HK-2 (cell line): ENCODE measurements around the gene BAIAP2L1.

Experiments
- DNase-seq: peaks from one replicate; pipeline ENCODE4 v3.0.0-alpha.2; 2018; ENCODE audit not compliant: unreplicated experiment

The BAIAP2L1 gene

DNA sequence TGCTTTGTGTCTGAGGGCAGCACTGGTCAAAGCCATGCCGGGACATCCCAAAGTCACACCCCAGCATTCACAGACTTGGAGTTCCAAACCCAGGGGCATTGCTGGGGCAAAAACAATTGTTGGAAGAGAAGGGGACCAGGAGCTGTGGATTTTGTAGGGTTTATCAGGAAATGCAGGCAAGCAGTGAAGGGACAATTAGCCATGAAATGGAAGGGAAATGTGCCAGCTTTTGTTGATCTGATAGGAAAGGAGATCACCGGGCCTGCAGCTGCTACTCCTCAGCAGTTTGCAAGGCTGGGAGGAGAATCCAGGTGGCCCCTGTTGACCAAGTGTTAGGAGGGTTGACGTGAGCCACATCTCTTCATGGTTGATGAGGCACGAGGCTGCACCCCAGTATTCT, 122.0 kb downstream of the BAIAP2L1 start:
- no peak for DNase-seq

DNA sequence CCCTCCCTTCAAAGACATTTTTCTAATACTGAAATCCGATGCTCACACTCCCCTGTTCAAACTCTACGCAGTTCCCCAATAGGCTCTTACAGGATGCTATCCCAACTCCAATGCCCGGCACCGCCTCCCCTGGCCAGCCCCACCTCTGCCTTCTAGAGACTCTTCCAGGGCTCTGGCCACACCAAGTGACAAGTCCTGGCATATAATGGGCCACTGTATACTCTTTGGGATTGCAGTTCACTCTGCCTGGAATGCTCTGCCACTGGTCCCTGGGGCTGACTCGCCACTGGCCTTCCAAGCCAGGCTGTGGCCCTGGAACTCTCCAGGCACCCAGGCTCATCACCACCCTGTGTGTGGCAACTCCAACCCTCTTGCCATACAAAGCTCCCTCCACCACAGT, 122.5 kb downstream of the BAIAP2L1 start:
- no peak for DNase-seq

DNA sequence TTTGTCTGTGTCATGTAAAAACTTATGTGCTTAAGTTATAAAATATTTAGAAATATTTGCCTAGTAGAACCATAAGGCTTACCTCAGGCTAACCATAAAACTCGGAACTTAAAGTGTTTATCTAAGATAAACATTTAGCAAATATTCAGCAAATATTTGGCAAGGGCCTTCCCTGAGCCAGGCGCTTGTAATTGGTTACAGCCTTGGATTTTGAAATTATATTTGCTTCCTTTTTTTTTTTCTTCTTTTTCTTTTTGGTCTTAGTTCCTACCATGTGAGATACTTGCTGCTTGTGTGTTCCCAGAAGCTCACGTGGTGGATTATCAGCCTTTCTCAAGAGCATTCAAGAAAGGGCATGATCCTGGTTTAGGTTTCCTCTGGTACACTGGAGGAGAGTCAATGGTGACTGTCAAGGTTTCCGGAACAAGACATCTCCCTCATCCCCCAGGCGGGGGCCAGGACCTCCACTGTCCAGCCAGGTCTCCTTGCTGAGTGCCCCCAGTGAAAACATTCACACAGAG, 124.6 kb downstream of the BAIAP2L1 start:
- DNase-seq: no peak

DNA sequence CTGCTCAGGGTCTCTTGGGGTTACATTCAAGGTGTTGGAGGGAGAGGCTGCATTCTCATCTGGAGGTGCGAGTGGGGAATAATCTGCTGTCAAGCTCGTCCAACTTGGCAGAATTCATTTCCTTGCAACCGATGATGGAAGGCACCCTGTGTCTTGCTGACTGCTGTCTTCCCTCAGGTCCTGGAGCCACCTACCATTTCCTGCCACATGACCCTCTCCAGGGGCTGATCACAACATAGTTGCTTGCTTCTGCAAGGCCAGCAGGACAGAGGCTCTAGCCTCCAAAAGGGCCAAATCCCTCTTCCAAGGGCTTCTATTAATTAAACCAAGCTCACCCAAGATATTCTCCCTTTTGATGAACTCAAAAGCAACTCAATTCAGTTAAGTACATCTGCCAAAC, 133.6 kb downstream of the BAIAP2L1 start:
- DNase-seq: no peak

DNA sequence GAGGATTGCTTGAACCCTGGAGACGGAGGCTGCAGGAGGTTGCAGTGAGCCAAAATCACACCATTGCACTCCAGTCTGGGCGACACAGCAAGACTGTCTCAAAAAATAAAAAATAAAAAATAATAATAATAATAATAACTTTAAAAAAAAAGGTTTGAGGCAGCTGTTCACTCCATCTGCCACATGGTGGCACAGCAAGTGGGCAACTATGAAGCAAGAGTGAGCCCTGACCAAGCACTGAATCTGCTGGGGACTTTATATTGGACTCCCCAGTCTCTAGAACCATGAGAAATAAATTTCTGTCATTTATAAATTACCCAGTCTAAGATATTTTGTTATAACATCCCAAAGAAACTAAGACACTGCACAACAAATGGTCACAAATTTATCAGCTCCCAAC, 134.1 kb downstream of the BAIAP2L1 start:
- no peak for DNase-seq

DNA sequence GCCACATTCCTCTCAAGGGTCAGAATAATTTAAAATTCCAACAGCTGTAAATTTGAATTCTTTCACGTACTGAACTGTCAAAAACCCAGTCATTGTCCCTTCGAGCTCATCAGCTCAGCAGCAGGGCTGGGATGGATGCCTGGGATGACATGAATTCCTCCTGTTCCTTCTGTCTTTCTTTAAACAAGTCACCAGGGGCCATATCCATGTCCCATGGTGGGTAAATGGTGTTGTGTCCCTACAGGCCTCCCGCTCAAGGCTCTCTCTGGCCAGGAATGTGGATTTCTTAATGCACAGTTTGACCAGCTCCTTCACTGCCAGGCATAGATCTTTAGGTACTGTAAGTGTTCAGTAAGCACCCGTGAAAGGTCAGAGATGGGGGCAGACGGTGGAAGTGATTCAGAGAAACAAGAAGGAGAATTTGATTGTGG, 135.0 kb downstream of the BAIAP2L1 start:
- no peak for DNase-seq

DNA sequence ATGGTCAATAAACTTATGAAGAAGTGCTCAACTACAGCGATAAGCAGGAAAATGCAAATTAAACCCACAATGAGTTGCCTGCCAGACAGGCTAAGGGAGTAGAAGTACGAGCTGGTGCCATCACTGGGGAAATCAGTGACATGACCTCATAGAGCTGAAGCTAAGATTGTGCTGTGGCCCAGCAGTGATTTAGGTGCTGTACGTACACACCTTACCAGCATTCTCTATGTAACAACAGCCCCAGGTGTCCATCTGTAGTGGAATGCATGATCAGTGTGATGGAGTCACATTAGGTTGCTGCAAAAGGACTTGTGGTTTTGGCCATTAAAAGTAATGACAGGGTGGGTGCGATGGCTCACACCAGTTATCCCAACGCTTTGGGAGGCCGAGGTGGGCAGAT, 143.2 kb downstream of the BAIAP2L1 start:
- DNase-seq: no peak

DNA sequence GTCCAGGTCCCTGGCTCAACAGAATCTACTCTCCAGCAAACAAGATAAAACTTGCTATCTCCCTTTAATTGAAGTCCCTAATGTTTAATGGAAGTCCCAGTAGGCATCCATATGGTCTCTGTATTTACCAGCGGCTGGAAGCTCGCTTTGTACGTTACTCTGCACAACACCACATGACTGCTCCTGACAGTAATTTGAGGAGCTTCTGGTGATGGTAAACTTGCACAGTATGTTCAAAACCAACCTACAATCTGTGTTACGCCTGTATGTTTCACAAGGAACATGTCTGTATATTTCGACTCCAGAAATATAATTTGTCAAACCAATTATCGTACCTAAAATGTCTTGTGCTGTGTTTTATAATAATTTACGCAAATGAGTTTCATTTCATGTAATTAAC, 144.5 kb downstream of the BAIAP2L1 start:
- no peak for DNase-seq

DNA sequence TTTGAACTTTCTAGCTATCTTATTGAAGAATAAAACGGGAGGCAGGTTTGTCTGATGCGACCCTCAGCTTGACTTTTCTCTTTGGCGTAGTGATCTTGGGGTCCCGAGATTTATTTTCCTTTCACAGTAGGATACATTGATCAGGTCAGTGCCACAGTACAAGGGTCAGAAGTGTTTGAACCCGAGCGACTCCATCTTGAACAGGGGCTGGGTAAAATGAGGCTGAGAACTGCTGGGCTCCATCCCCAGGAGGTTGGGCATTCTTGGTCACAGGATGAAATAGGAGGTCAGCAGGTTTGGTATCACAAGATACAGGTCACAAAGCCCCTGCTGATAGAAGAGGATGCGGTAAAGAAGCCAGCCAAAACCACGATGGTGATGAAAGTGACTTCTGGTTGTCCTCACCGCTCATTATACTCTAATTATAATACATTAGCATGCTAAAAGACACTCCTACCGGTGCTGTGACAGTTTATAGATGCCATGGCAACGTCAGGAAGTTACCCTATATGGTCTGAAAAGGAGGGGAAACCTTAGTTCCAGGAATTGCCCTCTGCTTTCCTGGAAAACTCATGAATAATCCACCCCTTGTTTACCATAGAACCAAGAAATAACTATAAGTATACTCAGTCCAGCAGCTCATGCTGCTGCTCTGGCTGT, 145.8 kb downstream of the BAIAP2L1 start:
- DNase-seq: no peak

DNA sequence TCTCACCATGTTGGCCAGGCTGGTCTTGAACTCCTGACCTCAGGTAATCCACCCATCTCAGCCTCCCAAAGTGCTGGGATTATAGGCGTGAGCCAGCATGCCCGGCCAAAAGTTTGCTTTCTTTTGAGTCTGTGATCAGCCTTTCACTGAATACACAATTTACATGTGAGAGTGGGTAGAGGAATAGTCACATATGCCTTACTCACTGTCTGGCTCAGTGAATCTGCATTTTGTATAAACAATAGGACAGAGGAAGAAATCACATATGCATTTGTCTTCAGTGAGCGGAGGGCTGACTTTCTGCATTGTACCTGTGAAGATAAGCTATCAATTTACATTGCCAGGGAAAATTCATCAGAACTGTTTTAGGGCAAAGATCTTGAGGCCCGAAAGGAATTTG, 146.4 kb downstream of the BAIAP2L1 start:
- no peak for DNase-seq

DNA sequence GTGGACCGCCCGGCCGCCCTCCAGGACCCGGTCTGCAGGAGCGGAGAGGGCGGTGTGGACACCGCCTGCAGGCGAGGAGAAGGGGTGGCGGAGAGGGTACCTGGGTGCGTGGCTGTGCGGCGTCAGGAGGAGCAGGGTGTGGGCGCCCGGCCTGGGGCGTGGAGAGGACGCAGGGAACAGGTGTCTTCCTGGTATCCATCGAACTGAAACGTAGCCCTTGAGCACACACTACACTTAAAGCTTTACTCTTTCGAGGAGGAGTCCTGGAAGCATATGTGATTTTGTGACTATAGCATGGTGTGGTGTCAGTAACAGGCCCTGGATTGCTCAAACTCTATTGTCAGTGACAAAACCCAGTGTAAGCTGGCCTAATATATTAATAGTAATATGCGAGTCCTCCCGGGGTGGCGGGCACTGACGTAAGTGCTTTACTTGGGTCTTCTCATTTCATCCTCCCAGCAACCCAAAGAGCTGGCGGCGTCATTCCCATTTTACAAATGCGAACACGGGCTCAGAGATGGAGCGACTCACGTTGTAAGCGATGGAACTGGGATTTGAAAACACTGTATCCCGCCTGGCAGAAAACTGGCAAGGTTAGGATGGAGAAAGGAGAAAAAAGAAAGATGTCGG, 148.3 kb downstream of the BAIAP2L1 start:
- no peak for DNase-seq

DNA sequence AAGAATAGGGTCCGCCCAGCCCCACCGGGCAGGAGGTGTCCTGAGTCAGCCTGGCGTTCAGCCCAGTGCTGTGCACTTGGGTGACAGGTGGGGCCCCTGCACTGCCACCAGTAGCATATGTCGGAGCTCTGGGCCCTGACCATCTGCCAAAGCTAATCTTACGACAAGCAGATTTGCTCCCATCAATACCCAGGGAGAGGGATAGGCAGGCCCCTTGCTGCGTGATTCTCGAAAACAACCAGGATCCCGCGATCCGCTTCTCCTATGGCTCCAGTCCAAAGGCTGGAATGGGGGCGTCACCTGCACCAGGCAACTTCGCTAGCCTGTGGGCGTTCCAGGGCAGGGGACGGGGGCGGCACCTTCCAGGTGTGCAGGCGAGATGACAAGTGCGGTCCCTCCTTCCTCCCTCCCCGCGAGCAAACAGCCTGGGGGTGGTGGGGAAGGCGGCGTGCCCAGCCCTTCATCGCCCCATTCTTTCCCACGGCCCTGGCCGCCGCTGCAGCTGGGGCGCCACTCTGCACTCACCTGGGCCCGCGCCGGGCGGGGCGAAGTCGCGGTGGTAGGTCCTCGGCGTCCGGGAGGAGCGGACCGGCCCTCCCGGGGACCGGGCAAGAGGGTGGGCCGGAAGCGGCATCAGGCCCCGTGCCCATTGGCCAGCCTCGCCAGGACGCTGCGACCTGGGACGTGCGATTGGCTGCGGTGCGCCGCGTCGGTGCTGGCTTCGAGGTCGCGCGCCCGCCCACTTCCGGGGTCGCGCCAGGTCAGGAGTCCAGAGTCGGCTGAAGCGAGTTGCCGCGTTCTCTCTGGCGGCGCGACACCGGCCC, 149.1 kb downstream of the BAIAP2L1 start, which contains the start of gene TECPR1:
Gene TECPR1, minus strand, starts transcription at position 632 of the 824 bp plus-strand sequence. CDS start 6,086 bp downstream, outside the sequence.
- DNase-seq: peak; percentile 93

DNA sequence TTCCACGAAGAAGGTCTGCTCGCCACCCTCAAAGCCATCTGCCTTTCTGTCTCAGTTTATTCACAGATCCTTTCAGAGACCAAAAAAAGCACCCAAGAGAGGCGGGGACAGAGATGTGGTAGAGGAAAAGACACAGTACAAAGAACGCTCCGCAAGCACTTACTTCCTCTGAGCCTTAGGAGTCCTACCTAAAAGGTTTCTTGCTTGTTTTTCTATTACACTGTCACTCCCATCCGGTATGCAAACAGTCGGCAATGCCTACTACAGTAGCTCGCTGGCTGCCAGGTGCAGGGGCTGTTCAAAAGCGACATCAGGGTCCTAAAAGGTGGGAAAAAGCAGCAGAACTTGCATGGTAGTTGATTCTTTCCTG, 149.7 kb downstream of the BAIAP2L1 start:
- no peak for DNase-seq

DNA sequence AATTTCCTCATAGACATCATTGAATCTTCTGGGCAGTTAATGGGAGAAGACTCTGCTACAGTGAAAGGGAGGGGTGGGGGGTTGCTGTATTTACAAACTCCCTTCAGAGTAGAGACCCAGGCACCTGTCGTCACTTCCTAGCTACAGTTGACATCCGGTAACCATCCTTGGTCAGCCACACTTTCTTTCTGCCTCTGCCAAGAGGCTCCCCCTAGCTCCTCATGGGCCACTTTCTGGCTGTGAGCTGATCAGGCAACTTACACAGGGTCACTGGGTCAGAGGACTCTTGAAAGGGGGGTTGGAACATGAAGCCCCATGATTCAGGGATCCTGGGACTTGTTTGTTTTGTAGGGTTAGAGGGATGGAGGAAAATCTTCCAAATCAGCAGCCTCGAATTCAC, 150.1 kb downstream of the BAIAP2L1 start:
- no peak for DNase-seq

DNA sequence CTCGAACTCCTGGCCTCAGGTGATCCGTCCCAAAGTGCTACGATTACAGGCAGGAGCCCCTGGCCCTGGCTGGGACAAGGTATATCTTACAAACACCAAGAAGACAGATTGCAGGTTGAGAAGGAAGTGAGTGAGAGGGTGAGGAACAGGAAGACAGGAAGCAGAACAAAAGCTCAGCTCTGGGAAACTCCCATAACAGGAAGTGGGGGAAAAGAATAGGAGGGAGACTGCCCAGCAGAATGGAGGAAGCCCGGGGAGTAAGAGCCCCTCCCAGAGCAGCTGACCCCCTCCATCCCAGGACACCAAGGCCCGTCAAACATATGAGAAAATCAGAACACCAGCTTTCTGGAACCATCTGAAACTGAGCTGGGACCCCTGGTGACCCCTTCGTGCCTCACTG, 151.8 kb downstream of the BAIAP2L1 start:
- no peak for DNase-seq

DNA sequence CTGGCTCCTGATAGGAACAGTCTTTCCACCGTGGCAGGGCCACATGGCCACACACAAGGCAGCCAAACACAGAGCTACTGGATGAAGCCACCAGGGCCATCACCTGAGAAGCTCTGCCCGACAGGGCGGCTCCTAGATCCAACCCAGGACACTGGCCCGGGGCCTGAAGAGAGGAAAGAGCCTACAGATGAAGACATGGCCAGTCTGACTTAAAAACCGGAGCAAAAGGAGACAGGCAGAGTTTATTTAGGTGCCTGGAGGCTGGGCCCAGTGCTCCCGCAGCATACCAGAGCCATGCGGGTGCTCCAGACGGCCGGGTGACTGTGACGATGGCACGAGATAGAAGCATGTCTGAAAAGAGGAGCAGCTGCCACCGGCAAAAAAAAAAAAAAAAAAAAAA, 152.7 kb downstream of the BAIAP2L1 start:
- no peak for DNase-seq

DNA sequence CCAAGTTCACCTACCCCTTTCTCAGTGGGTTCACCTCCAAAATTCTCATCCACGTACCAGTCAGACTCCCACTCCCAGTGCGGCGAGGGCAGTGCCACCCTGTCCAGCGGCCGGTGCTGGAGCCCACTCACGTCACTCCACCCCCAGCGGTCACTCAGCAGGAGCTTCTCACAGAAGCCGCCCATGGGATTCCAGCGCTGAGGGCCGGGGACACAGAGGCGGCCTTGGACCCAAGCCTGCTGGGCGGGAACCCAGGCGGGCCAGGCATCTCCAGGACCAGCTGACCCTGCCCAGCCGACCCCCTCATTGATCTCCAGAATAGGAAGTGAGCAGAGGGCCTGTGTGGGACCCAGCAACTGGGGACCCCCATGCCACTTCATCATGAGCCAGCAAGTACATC, 156.0 kb downstream of the BAIAP2L1 start:
- no peak for DNase-seq

DNA sequence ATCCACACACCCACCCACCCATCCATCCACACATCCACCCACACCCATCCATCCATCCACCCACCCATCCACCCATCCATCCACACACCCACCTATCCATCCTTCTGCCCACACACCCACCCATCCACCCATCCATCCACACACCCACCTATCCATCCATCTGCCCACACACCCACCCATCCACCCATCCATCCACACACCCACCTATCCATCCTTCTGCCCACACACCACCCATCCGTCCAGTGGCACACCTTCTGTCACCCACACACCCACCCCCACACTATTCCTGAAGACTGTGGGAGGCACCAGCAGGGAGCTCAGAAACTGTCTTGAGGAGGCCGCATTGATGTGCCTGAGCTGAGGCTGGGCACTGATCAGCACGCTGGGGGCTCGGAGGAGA, 158.0 kb downstream of the BAIAP2L1 start:
- DNase-seq: no peak

DNA sequence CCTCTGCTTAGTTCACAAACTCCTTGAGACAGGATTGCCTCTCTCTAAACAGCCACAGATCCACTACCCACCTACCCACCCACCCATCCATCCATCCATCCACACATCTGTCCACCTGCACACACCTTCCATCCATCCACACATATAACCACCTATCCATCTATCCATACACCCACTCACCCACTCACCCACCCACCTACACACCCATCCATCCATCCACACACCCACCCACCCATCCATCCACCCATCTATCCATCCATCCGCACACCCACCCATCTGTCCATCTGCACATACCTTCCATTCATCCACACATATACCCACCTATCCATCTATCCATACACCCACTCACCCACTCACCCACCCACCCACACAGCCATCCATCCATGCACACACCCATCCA, 158.5 kb downstream of the BAIAP2L1 start:
- DNase-seq: no peak

DNA sequence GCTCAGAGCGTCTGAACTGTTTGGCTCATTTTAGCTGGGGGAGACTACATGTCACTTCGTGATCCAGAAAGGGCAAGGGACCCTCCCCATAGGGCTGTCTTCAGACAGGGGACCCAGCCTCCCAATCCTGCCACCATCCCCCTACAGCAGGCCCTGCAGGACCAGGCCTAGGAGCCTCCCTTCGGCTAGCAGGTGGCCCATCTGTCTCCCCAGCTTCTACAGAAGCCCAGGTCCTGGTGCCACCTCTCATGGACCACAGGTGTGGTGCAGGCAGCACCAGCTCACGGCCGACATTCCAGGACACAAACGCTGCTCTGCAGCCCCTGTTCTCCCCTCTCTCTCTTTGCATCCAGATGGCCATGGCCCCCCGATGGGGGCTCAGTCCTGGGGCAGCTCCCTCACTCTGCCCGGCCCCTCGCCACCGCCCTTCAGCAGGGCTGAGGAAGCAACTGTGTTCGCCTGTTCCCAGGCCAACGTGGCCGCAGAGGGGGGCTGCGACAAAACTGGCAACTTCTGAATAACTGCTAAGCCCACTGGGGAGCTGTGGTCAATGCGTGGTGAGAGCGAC, 159.1 kb downstream of the BAIAP2L1 start:
- DNase-seq: no peak
